HG03354 (cell line): Measurements from ENCODE around the gene LRSAM1.
"Not testable (repeated sequence)": the region's sequence is repeated elsewhere in the genome, so short reads cannot be mapped to it uniquely, and the experiment has no call there.

Source experiments
- ATAC-seq: cut with Tn5 transposase; IDR thresholded peaks from one replicate; pipeline ENCODE4 v1.9.1; 2021; ENCODE audit warnings: mild to moderate bottlenecking; ENCODE audit not compliant: unreplicated experiment, poor library complexity, severe bottlenecking

The LRSAM1 gene

GRCh38 chr9:127451858-127452656, 747 bp downstream of the LRSAM1 start:
- peak; percentile 8 for ATAC-seq

- no peak for ATAC-seq
These were observed 1.4 kb downstream of the LRSAM1 start for GRCh38 chr9:127452691-127453090.

GRCh38 chr9:127455324-127455992, 4.1 kb downstream of the LRSAM1 start:
- no peak for ATAC-seq

GRCh38 chr9:127457191-127457878, 6.0 kb downstream of the LRSAM1 start:
- no peak for ATAC-seq

- no peak for ATAC-seq
These were observed 7.6 kb downstream of the LRSAM1 start for GRCh38 chr9:127458921-127459320.

GRCh38 chr9:127463382-127463781, 12.1 kb downstream of the LRSAM1 start:
- no peak for ATAC-seq

- no peak for ATAC-seq
These were observed 12.6 kb downstream of the LRSAM1 start for GRCh38 chr9:127463911-127464310.

GRCh38 chr9:127466407-127466917, 15.2 kb downstream of the LRSAM1 start:
- ATAC-seq: not testable (repeated sequence)

GRCh38 chr9:127467621-127468020, 16.3 kb downstream of the LRSAM1 start:
- no peak for ATAC-seq

GRCh38 chr9:127470662-127471061, 19.4 kb downstream of the LRSAM1 start:
- no peak for ATAC-seq

GRCh38 chr9:127473501-127473900, 22.2 kb downstream of the LRSAM1 start:
- ATAC-seq: no peak

GRCh38 chr9:127473932-127474331, 22.6 kb downstream of the LRSAM1 start:
- no peak for ATAC-seq

GRCh38 chr9:127474592-127474991, 23.3 kb downstream of the LRSAM1 start:
- ATAC-seq: no peak

- no peak for ATAC-seq
These were observed 28.3 kb downstream of the LRSAM1 start for GRCh38 chr9:127479507-127480081.

GRCh38 chr9:127482662-127483061, 31.4 kb downstream of the LRSAM1 start:
- no peak for ATAC-seq

GRCh38 chr9:127485995-127486394, 34.7 kb downstream of the LRSAM1 start:
- ATAC-seq: no peak

GRCh38 chr9:127488946-127489345, 37.6 kb downstream of the LRSAM1 start:
- no peak for ATAC-seq

GRCh38 chr9:127489471-127490115, 38.3 kb downstream of the LRSAM1 start:
- no peak for ATAC-seq

GRCh38 chr9:127490535-127491230, 39.4 kb downstream of the LRSAM1 start:
- ATAC-seq: no peak
